ENCODE measurements around the gene CT45A10.
"Not testable (repeated sequence)": the region's sequence is repeated elsewhere in the genome, so short reads cannot be mapped to it uniquely, and the experiment has no call there.

The CT45A10 gene

GRCh38 chrX:135893294-135893817, at the start of gene CT45A10, which contains the start of gene SAGE1:
TSS of gene CT45A10 (minus strand) at chrX:135893444. CDS start at chrX:135885344, 8,100 bp downstream.
TSS of gene SAGE1 (plus strand) at chrX:135893716. CDS start at chrX:135896243, 2,527 bp downstream.
- no peaks in the 10 kb centered on the region for H3K36me3 ChIP-seq (ENCODE audit: control insufficient read depth in 1 of 2, insufficient read depth in 2 of 2, low read length in 2 of 2)
- no peaks in the 10 kb centered on the region for H3K9me3 ChIP-seq (ENCODE audit: control insufficient read depth in 1 of 2, low read length in 2 of 2)
- no peak within 1 kb of the TSS for H3K4me3 ChIP-seq (ENCODE audit: low read depth in 1 of 2, low read length in 2 of 2)
- H3K4me1 ChIP-seq (ENCODE audit: control insufficient read depth in 1 of 2, insufficient read depth in 2 of 2, low read length in 2 of 2), result no peaks in the 10 kb centered on the region
- H3K27me3 ChIP-seq (ENCODE audit: low read depth, low read length), result no peaks in the 10 kb centered on the region
- H3K27ac ChIP-seq (ENCODE audit: low read length), result no peak within 1 kb of the TSS

- H3K9me3 ChIP-seq (ENCODE audit: control insufficient read depth in 1 of 2, low read length in 2 of 2), result no peaks in the 10 kb centered on the region
- H3K36me3 ChIP-seq (ENCODE audit: control insufficient read depth in 1 of 2, insufficient read depth in 2 of 2, low read length in 2 of 2), result no peaks in the 10 kb centered on the region
- H3K27ac ChIP-seq (ENCODE audit: low read length), result no peak overlapping the region
- H3K4me1 ChIP-seq (ENCODE audit: control insufficient read depth in 1 of 2, insufficient read depth in 2 of 2, low read length in 2 of 2), result no peaks in the 10 kb centered on the region
- H3K4me3 ChIP-seq (ENCODE audit: low read depth in 1 of 2, low read length in 2 of 2), result no peak overlapping the region
- H3K27me3 ChIP-seq (ENCODE audit: low read depth, low read length), result no peaks in the 10 kb centered on the region
Observed at GRCh38 chrX:135931644-135932487, 38.6 kb upstream of the CT45A10 start.

GRCh38 chrX:135927897-135928296, 34.7 kb upstream of the CT45A10 start:
- Histone ChIP-seq H3K9me3 (ENCODE audit: control insufficient read depth in 1 of 2, low read length in 2 of 2) (no peaks in the 10 kb centered on the region), H3K27ac (ENCODE audit: low read length) (no peak overlapping the region), H3K36me3 (ENCODE audit: control insufficient read depth in 1 of 2, insufficient read depth in 2 of 2, low read length in 2 of 2) (no peaks in the 10 kb centered on the region), H3K4me1 (ENCODE audit: control insufficient read depth in 1 of 2, insufficient read depth in 2 of 2, low read length in 2 of 2) (no peaks in the 10 kb centered on the region), H3K27me3 (ENCODE audit: low read depth, low read length) (no peaks in the 10 kb centered on the region), H3K4me3 (ENCODE audit: low read depth in 1 of 2, low read length in 2 of 2) (no peak overlapping the region)

GRCh38 chrX:135923353-135923752, 30.1 kb upstream of the CT45A10 start:
- Histone ChIP-seq H3K4me1 (ENCODE audit: control insufficient read depth in 1 of 2, insufficient read depth in 2 of 2, low read length in 2 of 2) (no peaks in the 10 kb centered on the region), H3K27me3 (ENCODE audit: low read depth, low read length) (no peaks in the 10 kb centered on the region), H3K9me3 (ENCODE audit: control insufficient read depth in 1 of 2, low read length in 2 of 2) (no peaks in the 10 kb centered on the region), H3K4me3 (ENCODE audit: low read depth in 1 of 2, low read length in 2 of 2) (no peak overlapping the region), H3K27ac (ENCODE audit: low read length) (no peak overlapping the region), H3K36me3 (ENCODE audit: control insufficient read depth in 1 of 2, insufficient read depth in 2 of 2, low read length in 2 of 2) (no peaks in the 10 kb centered on the region)

GRCh38 chrX:135920516-135920915, 27.3 kb upstream of the CT45A10 start:
- not testable (repeated sequence) for H3K4me3 ChIP-seq (ENCODE audit: low read depth in 1 of 2, low read length in 2 of 2); H3K27ac ChIP-seq (ENCODE audit: low read length); H3K4me1 ChIP-seq (ENCODE audit: control insufficient read depth in 1 of 2, insufficient read depth in 2 of 2, low read length in 2 of 2); H3K27me3 ChIP-seq (ENCODE audit: low read depth, low read length); H3K9me3 ChIP-seq (ENCODE audit: control insufficient read depth in 1 of 2, low read length in 2 of 2); H3K36me3 ChIP-seq (ENCODE audit: control insufficient read depth in 1 of 2, insufficient read depth in 2 of 2, low read length in 2 of 2)

GRCh38 chrX:135914404-135914803, 21.2 kb upstream of the CT45A10 start:
- no peaks in the 10 kb centered on the region for H3K36me3 ChIP-seq (ENCODE audit: control insufficient read depth in 1 of 2, insufficient read depth in 2 of 2, low read length in 2 of 2)
- H3K27me3 ChIP-seq (ENCODE audit: low read depth, low read length), result no peaks in the 10 kb centered on the region
- no peaks in the 10 kb centered on the region for H3K4me1 ChIP-seq (ENCODE audit: control insufficient read depth in 1 of 2, insufficient read depth in 2 of 2, low read length in 2 of 2)
- no peak overlapping the region for H3K4me3 ChIP-seq (ENCODE audit: low read depth in 1 of 2, low read length in 2 of 2)
- no peaks in the 10 kb centered on the region for H3K9me3 ChIP-seq (ENCODE audit: control insufficient read depth in 1 of 2, low read length in 2 of 2)
- no peak overlapping the region for H3K27ac ChIP-seq (ENCODE audit: low read length)

- no peak overlapping the region for H3K4me3 ChIP-seq (ENCODE audit: low read depth in 1 of 2, low read length in 2 of 2)
- no peaks in the 10 kb centered on the region for H3K9me3 ChIP-seq (ENCODE audit: control insufficient read depth in 1 of 2, low read length in 2 of 2)
- H3K4me1 ChIP-seq (ENCODE audit: control insufficient read depth in 1 of 2, insufficient read depth in 2 of 2, low read length in 2 of 2), result no peaks in the 10 kb centered on the region
- H3K27me3 ChIP-seq (ENCODE audit: low read depth, low read length), result no peaks in the 10 kb centered on the region
- no peak overlapping the region for H3K27ac ChIP-seq (ENCODE audit: low read length)
- H3K36me3 ChIP-seq (ENCODE audit: control insufficient read depth in 1 of 2, insufficient read depth in 2 of 2, low read length in 2 of 2), result no peaks in the 10 kb centered on the region
Observed at GRCh38 chrX:135910251-135910650, 17.0 kb upstream of the CT45A10 start.

- Histone ChIP-seq H3K4me3 (ENCODE audit: low read depth in 1 of 2, low read length in 2 of 2) (no peak overlapping the region), H3K27ac (ENCODE audit: low read length) (no peak overlapping the region), H3K9me3 (ENCODE audit: control insufficient read depth in 1 of 2, low read length in 2 of 2) (no peaks in the 10 kb centered on the region), H3K27me3 (ENCODE audit: low read depth, low read length) (no peaks in the 10 kb centered on the region), H3K36me3 (ENCODE audit: control insufficient read depth in 1 of 2, insufficient read depth in 2 of 2, low read length in 2 of 2) (no peaks in the 10 kb centered on the region), H3K4me1 (ENCODE audit: control insufficient read depth in 1 of 2, insufficient read depth in 2 of 2, low read length in 2 of 2) (no peaks in the 10 kb centered on the region)
Observed at GRCh38 chrX:135892781-135893180, 463 bp downstream of the CT45A10 start.

GRCh38 chrX:135890087-135890585, 3.1 kb downstream of the CT45A10 start:
- no peaks in the 10 kb centered on the region for H3K27me3 ChIP-seq (ENCODE audit: low read depth, low read length)
- H3K27ac ChIP-seq (ENCODE audit: low read length), result no peak overlapping the region
- H3K4me3 ChIP-seq (ENCODE audit: low read depth in 1 of 2, low read length in 2 of 2), result no peak overlapping the region
- no peaks in the 10 kb centered on the region for H3K36me3 ChIP-seq (ENCODE audit: control insufficient read depth in 1 of 2, insufficient read depth in 2 of 2, low read length in 2 of 2)
- no peaks in the 10 kb centered on the region for H3K4me1 ChIP-seq (ENCODE audit: control insufficient read depth in 1 of 2, insufficient read depth in 2 of 2, low read length in 2 of 2)
- H3K9me3 ChIP-seq (ENCODE audit: control insufficient read depth in 1 of 2, low read length in 2 of 2), result no peaks in the 10 kb centered on the region

GRCh38 chrX:135888976-135889375, 4.3 kb downstream of the CT45A10 start:
- not testable (repeated sequence) for H3K4me1 ChIP-seq (ENCODE audit: control insufficient read depth in 1 of 2, insufficient read depth in 2 of 2, low read length in 2 of 2); H3K27ac ChIP-seq (ENCODE audit: low read length); H3K27me3 ChIP-seq (ENCODE audit: low read depth, low read length)

GRCh38 chrX:135888230-135888629, 5.0 kb downstream of the CT45A10 start:
- not testable (repeated sequence) for H3K27me3 ChIP-seq (ENCODE audit: low read depth, low read length); H3K4me1 ChIP-seq (ENCODE audit: control insufficient read depth in 1 of 2, insufficient read depth in 2 of 2, low read length in 2 of 2); H3K36me3 ChIP-seq (ENCODE audit: control insufficient read depth in 1 of 2, insufficient read depth in 2 of 2, low read length in 2 of 2); H3K4me3 ChIP-seq (ENCODE audit: low read depth in 1 of 2, low read length in 2 of 2); H3K9me3 ChIP-seq (ENCODE audit: control insufficient read depth in 1 of 2, low read length in 2 of 2); H3K27ac ChIP-seq (ENCODE audit: low read length)

More at GRCh38 chrX:135888976-135889375, 4.3 kb downstream of the CT45A10 start:
- not testable (repeated sequence) for H3K4me3 ChIP-seq (ENCODE audit: low read depth in 1 of 2, low read length in 2 of 2); H3K36me3 ChIP-seq (ENCODE audit: control insufficient read depth in 1 of 2, insufficient read depth in 2 of 2, low read length in 2 of 2); H3K9me3 ChIP-seq (ENCODE audit: control insufficient read depth in 1 of 2, low read length in 2 of 2)

Data from muscle layer of duodenum (tissue), 2 donors.